HG03095 (cell line): ENCODE data around the gene RTEL1.
"Not testable (repeated sequence)": the region's sequence is repeated elsewhere in the genome, so short reads cannot be mapped to it uniquely, and the experiment has no call there.

Experiments
- ATAC-seq: cut with Tn5 transposase; IDR thresholded peaks from one replicate; pipeline ENCODE4 v1.9.1; 2021; ENCODE audit warnings: moderate library complexity; ENCODE audit not compliant: unreplicated experiment

RTEL1 gene

GRCh38 chr20:63664861-63665594 lies 6.9 kb downstream of the RTEL1 start:
- no peak for ATAC-seq

GRCh38 chr20:63665708-63666107 lies 7.6 kb downstream of the RTEL1 start:
- ATAC-seq: no peak

DNA sequence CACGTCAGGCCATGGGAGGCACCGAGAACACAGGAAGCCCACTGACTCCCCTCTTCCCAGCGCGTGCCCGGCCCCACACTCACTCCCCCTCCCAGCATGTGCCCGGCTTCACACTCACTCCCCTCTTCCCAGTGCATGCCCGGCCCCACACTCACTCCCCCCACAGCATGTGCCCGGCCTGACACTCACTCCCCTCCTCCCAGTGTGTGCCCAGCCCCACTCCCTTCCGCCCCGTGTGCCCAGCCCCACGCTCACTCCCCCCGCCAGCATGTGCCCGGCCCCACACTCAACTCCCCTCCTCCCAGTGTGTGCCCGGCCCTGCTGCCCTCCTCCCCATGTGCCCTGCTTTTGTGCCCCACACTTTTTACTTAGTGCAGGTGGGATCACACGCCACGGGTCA lies 9.7 kb downstream of the RTEL1 start:
- ATAC-seq: no peak

- no peak for ATAC-seq
Observed at GRCh38 chr20:63668351-63668750, 10.2 kb downstream of the RTEL1 start.

DNA sequence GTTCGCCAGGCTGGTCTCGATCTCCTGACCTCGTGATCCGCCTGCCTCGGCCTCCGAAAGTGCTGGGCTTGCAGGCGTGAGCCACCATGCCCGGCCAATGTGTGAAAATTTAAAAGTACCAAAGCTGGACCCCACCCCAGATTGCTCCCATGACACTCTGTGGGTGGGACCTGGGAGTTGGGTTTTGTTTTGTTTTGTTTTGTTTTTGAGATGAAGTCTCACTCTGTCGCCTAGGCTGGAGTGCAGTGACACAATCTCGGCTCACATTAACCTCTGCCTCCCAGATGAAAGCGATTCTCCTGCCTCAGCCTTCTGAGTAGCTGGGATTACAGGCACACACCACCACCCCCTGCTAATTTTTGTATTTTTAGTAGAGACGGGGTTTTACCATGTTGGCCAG lies 13.6 kb downstream of the RTEL1 start:
- not testable (repeated sequence) for ATAC-seq

DNA sequence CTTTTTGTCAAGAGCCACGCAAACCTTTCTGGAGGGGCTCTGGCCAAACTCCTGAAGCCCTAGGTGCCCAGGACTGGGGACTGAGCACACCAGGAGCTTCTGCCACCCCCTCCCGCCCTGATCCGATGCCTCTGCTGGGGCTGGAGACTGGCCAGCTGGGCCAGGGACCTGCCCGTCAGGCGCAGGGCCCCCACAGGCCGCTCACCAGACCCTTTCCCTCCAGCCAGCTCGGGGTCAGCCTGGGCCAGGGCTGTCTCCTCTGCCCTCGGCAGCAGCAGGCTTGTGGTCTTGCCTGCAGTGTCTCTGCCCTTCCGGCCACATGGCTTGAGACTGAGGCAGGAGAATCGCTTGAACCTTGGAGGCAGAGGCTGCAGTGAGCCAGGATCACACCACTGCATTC lies 14.6 kb downstream of the RTEL1 start:
- no peak for ATAC-seq

GRCh38 chr20:63673951-63674350 lies 15.8 kb downstream of the RTEL1 start:
- no peak for ATAC-seq

DNA sequence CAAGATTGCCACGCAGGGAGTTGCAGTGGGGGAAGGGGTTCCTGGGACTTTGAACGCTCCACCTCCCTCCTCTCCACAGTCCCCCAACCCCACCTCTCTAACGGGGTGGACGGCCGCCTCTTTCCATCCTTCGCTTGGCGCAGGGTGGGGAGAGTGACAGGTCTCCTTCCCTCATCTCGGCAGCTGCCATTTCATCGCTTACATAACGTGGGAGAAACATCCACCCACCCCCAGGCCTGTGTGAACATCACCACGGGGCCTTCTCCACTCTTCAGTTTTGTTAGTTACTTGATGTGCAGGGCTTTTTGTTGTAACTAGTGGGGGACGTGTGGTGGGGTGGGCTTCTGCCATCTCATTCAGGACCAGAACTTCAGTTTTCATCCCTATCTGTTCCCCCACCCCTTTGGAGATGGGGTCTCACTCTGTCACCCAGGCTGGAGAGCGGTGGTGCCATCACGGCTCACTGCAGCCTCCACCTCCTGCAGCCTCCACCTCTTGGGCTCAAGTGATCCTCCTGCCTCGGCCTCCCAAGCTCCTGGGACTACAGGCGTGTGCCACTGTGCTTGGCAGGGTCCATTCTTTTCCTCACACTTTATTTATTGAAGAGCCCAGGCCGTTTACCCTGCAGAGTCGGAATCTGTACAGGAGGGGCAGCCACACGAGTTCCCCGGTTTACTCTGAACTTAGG lies 17.7 kb downstream of the RTEL1 start:
- no peak for ATAC-seq

DNA sequence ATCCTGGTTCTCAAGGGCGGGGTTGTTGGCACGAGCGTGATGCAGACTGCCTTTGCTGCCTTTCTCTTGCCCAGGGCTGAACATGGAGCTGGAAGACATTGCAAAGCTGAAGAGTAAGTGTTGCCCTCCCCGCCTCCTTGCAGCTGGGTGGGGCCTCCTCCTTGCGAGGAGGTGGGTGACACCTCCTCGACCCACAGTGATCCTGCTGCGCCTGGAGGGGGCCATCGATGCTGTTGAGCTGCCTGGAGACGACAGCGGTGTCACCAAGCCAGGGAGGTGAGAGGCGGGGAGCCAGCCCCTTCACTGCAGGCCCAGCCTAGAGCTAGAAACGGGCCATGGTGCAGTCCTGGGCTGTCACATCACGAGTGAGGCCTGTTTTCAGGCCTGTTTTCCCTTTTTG lies 20.0 kb downstream of the RTEL1 start:
- ATAC-seq: no peak

GRCh38 chr20:63678667-63679465 lies 20.8 kb downstream of the RTEL1 start:
- ATAC-seq: no peak

GRCh38 chr20:63679799-63680305 lies 21.7 kb downstream of the RTEL1 start:
- ATAC-seq: no peak

- no peak for ATAC-seq
Observed at GRCh38 chr20:63680427-63680826, 22.3 kb downstream of the RTEL1 start.

GRCh38 chr20:63680857-63681608 lies 22.9 kb downstream of the RTEL1 start:
- no peak for ATAC-seq

- no peak for ATAC-seq
Observed at GRCh38 chr20:63681609-63682142, 23.6 kb downstream of the RTEL1 start.

GRCh38 chr20:63682384-63683139 lies 24.4 kb downstream of the RTEL1 start:
- no peak for ATAC-seq

- no peak for ATAC-seq
Observed at GRCh38 chr20:63685269-63686026, 27.3 kb downstream of the RTEL1 start.

DNA sequence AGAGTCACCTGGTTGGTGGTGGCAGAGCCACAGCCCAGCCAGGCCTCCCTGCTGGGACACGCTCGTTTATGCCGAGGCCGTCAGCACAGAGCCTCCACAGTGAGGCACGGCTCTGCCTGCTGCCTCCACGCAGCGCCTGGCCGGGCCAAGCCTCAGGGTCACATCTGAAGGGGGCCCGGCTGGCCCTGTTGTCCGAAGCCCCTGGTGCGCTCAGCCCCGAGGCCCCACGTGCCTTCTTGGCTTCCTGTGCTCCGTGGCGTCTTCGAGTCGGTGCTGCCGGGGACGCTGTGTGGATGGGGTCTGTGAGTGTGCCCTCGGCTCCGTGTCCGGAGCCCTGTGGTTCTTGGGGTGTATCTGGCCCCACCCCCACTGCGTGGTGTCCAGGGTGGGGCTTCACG lies 28.0 kb downstream of the RTEL1 start:
- no peak for ATAC-seq

DNA sequence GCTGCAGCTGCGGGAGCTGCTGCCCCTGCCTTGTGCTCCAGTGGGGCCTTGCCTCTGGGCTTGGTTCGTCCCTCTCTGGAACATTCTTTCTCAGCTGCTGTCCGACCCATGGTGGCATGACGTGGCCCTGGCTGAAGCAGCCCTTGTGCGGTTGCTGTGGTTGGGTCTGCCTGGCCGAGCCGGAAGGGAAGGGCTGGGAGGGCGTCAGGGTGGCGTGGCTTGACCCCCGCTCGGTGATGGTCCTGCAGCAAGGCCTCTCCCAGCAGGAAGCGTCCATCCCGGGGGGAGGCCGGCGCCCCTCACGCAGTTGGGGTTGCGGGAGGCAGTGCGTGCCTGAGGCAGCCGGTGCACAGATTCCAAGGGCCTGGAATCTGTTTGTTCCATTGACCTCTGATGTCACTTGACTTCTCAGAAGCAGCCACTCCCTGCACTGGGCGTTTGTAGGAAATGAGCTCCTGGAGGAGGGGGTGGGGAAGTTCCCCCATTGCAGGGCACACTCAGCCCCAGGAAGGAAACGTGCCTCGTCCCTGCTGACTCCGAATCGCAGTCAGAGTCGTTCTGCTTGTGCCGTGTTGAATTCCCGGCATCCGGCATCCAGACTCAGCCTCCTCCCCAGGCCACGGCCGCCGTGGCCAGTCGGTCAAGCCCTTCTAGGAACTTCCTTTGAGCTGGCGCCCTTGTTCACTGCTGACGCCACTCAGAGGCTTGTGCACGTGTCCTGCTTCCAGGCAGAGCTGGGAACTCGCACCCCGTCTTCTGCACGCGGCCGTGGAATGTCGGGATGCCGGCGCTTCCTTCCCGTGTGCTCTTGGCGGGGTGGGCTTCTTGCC lies 28.6 kb downstream of the RTEL1 start:
- no peak for ATAC-seq
